Smooth muscle cell (in vitro differentiated cells): Measurements from ENCODE around the gene RBFOX2. TPM values are rescaled to one million over a fixed set of nuclear protein-coding genes. Genes with fewer than 3 reads are reported as not detected.
A peak's percentile ranks its signal among the peaks of the same experiment; 100 is the strongest.

Source experiments
- DNase-seq: peaks from one replicate; lab custom pipeline; 2025; ENCODE audit not compliant: unreplicated experiment; lab: John Stamatoyannopoulos, UW
- H2AFZ ChIP-seq: fragments of 200-600 bp; sonication (generic); 2 replicates; pipeline ENCODE4 v1.6.0; 2016; ENCODE audit warnings: antibody characterized with exemption, low read depth, mild to moderate bottlenecking
- H3F3A ChIP-seq: fragments of 200-600 bp; sonication (generic); 2 replicates; pipeline ENCODE4 v1.6.0; 2017; ENCODE audit warnings: antibody characterized with exemption, low read depth
- H3K27ac ChIP-seq: fragments of 200-600 bp; sonication (generic); 2 replicates; pipeline ENCODE4 v1.5.1; 2016; ENCODE audit warnings: low read depth, mild to moderate bottlenecking
- H3K27me3 ChIP-seq: fragments of 200-600 bp; sonication (generic); 2 replicates; pipeline ENCODE4 v1.6.1; 2016; ENCODE audit warnings: low read depth, mild to moderate bottlenecking
- H3K36me3 ChIP-seq: fragments of 200-600 bp; sonication (generic); 2 replicates; pipeline ENCODE4 v1.5.1; 2016; ENCODE audit warnings: low read depth
- H3K4me1 ChIP-seq: fragments of 200-600 bp; sonication (generic); 2 replicates; pipeline ENCODE4 v1.5.1; 2016; ENCODE audit warnings: low read depth
- H3K4me2 ChIP-seq: fragments of 200-600 bp; sonication (generic); 2 replicates; pipeline ENCODE4 v1.6.0; 2016; ENCODE audit warnings: mild to moderate bottlenecking
- H3K4me3 ChIP-seq: fragments of 200-600 bp; sonication (generic); 2 replicates; pipeline ENCODE4 v1.5.1; 2016; ENCODE audit warnings: mild to moderate bottlenecking
- H3K79me2 ChIP-seq: fragments of 200-600 bp; sonication (generic); 2 replicates; pipeline ENCODE4 v1.6.0; 2016; ENCODE audit warnings: low read depth, mild to moderate bottlenecking
- H3K9ac ChIP-seq: fragments of 200-600 bp; sonication (generic); 2 replicates; pipeline ENCODE4 v1.6.0; 2016; ENCODE audit warnings: low read depth
- H3K9me3 ChIP-seq: fragments of 200-600 bp; sonication (generic); replicated peaks from 2 replicates; pipeline ENCODE4 v1.5.1; 2016; ENCODE audit warnings: low read depth
- H4K20me1 ChIP-seq: fragments of 200-600 bp; sonication (generic); 2 replicates; pipeline ENCODE4 v1.6.0; 2016; ENCODE audit warnings: low read depth
- WGBS: methylation state at CpG from one replicate; pipeline ENCODE4 v1.1.7; 2016; ENCODE audit warnings: low lambda C conversion rate; 5-methylcytosine and 5-hydroxymethylcytosine counted together
- polyA plus RNA-seq: library from polyadenylated mRNA; unstranded; fragments of >200 nt; fragmentation: Nextera tagmentation; extraction: Ambion mirVana; gene quantifications from 2 replicates; pipeline ENCODE4 v1.2.1, GENCODE V29; 2016
- total RNA-seq: library from RNA; depleted of rRNA; stranded (reverse); fragments of >200 nt; gene quantifications from 2 replicates; pipeline ENCODE4 v1.2.3, GENCODE V29; 2014
- TF ChIP-seq, protein P1 (sequence below): fragments of 200-600 bp; sonication (generic); IDR thresholded peaks from 2 replicates; pipeline ENCODE4 v1.5.1; 2017; ENCODE audit warnings: borderline replicate concordance, mild to moderate bottlenecking, antibody characterized with exemption; ENCODE audit not compliant: insufficient read depth, poor library complexity, severe bottlenecking

RBFOX2 gene
- total and polyA plus RNA-seq, 2 experiments from 2014 or later = 128 to 144 TPM

DNA sequence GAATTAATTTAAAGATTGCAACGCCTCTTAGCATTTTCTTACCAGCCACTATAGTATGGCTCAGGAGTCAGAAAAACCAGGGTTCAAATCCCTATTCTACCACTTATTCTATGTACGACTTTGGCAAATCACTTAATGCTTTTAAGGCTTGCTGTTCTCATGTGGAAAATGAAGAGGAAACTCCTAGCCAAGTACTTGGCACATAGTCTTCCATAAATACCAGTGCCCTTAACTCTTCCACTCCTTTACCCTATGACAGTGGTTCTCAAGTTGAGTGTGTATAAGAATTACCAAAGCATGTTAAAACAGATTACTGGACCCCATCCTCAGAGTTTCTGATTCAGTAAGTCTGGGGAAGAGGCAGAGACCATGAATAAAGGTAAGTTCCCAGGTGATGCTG, 107.6 kb downstream of the RBFOX2 start:
- DNase-seq = no peak
- TF ChIP-seq, protein P1, sequence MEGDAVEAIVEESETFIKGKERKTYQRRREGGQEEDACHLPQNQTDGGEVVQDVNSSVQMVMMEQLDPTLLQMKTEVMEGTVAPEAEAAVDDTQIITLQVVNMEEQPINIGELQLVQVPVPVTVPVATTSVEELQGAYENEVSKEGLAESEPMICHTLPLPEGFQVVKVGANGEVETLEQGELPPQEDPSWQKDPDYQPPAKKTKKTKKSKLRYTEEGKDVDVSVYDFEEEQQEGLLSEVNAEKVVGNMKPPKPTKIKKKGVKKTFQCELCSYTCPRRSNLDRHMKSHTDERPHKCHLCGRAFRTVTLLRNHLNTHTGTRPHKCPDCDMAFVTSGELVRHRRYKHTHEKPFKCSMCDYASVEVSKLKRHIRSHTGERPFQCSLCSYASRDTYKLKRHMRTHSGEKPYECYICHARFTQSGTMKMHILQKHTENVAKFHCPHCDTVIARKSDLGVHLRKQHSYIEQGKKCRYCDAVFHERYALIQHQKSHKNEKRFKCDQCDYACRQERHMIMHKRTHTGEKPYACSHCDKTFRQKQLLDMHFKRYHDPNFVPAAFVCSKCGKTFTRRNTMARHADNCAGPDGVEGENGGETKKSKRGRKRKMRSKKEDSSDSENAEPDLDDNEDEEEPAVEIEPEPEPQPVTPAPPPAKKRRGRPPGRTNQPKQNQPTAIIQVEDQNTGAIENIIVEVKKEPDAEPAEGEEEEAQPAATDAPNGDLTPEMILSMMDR = no peak
- peaks cover 4% of the 10 kb centered on the region for H3K4me1 ChIP-seq
- H3K27ac ChIP-seq = peak overlapping the region; percentile 9
- no peak overlapping the region for H3K4me2 ChIP-seq
- no peaks in the 10 kb centered on the region for H3K27me3 ChIP-seq
- peaks cover 85% of the 10 kb centered on the region for H3K79me2 ChIP-seq
- H2AFZ ChIP-seq = no peak overlapping the region
- H3K9me3 ChIP-seq = no peaks in the 10 kb centered on the region
- H3K9ac ChIP-seq = no peak overlapping the region
- peaks cover 59% of the 10 kb centered on the region for H4K20me1 ChIP-seq
- H3K4me3 ChIP-seq = no peak overlapping the region
- WGBS = 93% methylated on average over 2 of the region's 2 CpGs
- no peaks in the 10 kb centered on the region for H3K36me3 ChIP-seq
- peaks cover 9% of the 10 kb centered on the region for H3F3A ChIP-seq

- TF ChIP-seq, protein P1 = no peak
- no peak overlapping the region for H3K9ac ChIP-seq
- H2AFZ ChIP-seq = no peak overlapping the region
- H3F3A ChIP-seq = peaks cover 21% of the 10 kb centered on the region
- H4K20me1 ChIP-seq = peaks cover 64% of the 10 kb centered on the region
- no peak overlapping the region for H3K4me3 ChIP-seq
- no peak overlapping the region for H3K27ac ChIP-seq
- no peaks in the 10 kb centered on the region for H3K27me3 ChIP-seq
- H3K9me3 ChIP-seq = no peaks in the 10 kb centered on the region
- H3K79me2 ChIP-seq = peaks cover 70% of the 10 kb centered on the region
- WGBS = 99% methylated on average over 8 of the region's 8 CpGs
- H3K4me1 ChIP-seq = peaks cover 17% of the 10 kb centered on the region
- H3K36me3 ChIP-seq = no peaks in the 10 kb centered on the region
- H3K4me2 ChIP-seq = no peak overlapping the region
- no peak for DNase-seq
Observed at GRCh38 chr22:35919002-35919542, 109.6 kb downstream of the RBFOX2 start.

- TF ChIP-seq, protein P1 = no peak
- peaks cover 22% of the 10 kb centered on the region for H3K4me1 ChIP-seq
- no peak overlapping the region for H3K9ac ChIP-seq
- peaks cover 19% of the 10 kb centered on the region for H3F3A ChIP-seq
- H3K4me3 ChIP-seq = no peak overlapping the region
- peaks cover 70% of the 10 kb centered on the region for H3K79me2 ChIP-seq
- DNase-seq = no peak
- no peak overlapping the region for H3K4me2 ChIP-seq
- no peaks in the 10 kb centered on the region for H3K36me3 ChIP-seq
- H2AFZ ChIP-seq = no peak overlapping the region
- peaks cover 62% of the 10 kb centered on the region for H4K20me1 ChIP-seq
- H3K27ac ChIP-seq = no peak overlapping the region
- H3K27me3 ChIP-seq = no peaks in the 10 kb centered on the region
- WGBS = 74% methylated on average over 3 of the region's 3 CpGs
- no peaks in the 10 kb centered on the region for H3K9me3 ChIP-seq
Observed at GRCh38 chr22:35918456-35918855, 110.2 kb downstream of the RBFOX2 start.

GRCh38 chr22:35917651-35918050, 111.0 kb downstream of the RBFOX2 start:
- TF ChIP-seq, protein P1 = no peak
- Histone ChIP-seq H2AFZ (no peak overlapping the region), H3K9ac (no peak overlapping the region), H3F3A (peaks cover 13% of the 10 kb centered on the region), H3K4me2 (no peak overlapping the region), H3K79me2 (peaks cover 71% of the 10 kb centered on the region), H3K9me3 (no peaks in the 10 kb centered on the region), H3K36me3 (no peaks in the 10 kb centered on the region), H3K4me3 (no peak overlapping the region), H4K20me1 (peaks cover 54% of the 10 kb centered on the region), H3K27ac (no peak overlapping the region), H3K27me3 (no peaks in the 10 kb centered on the region), H3K4me1 (peaks cover 22% of the 10 kb centered on the region)
- 94% methylated on average over 4 of the region's 4 CpGs for WGBS
- no peak for DNase-seq
